Neural progenitor cell (in vitro differentiated cells): ENCODE data around the gene NOS1AP.

Experiments used
- CTCF ChIP-seq: fragments of 200-600 bp; sonication (generic); IDR thresholded peaks from 2 replicates; pipeline ENCODE4 v1.5.1; 2017; ENCODE audit warnings: antibody characterized with exemption, mild to moderate bottlenecking
- EZH2 ChIP-seq: fragments of 200-600 bp; sonication (generic); IDR thresholded peaks from 2 replicates; pipeline ENCODE4 v1.6.1; 2017; ENCODE audit warnings: antibody characterized with exemption, mild to moderate bottlenecking, moderate library complexity

GRCh38 chr1:162364498-162364897 lies 295.0 kb downstream of the NOS1AP start:
- TF ChIP-seq CTCF, result no peak
- no peak for TF ChIP-seq EZH2
